ENCODE data around the gene KLF16.
A peak's percentile ranks its signal among the peaks of the same experiment; 100 is the strongest.

KLF16 gene

DNA sequence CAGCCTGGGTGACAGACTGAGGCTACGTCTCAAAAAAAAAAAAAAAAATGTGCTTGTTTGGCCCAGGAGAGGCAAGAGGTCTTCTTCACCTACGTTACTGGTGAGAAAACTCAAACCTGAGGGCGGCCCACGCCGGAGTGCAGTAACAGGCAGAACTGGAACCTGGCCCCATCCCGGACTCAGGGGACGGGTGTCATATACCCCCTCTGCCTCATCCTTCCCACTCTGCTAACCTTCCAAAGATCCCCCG is 41.4 kb upstream of the KLF16 start:
- Histone ChIP-seq H3K4me1 (ENCODE audit: control insufficient read depth, low read depth, low read length) (no peaks in the 10 kb centered on the region), H3K4ac (ENCODE audit: low read depth, low read length) (peak overlapping the region; percentile 19), H2BK15ac (replicated peaks; ENCODE audit: low read depth) (no peak overlapping the region), H2BK5ac (ENCODE audit: low read length) (no peak overlapping the region), H3K79me2 (ENCODE audit: control insufficient read depth, insufficient read depth, low read length) (peaks cover 32% of the 10 kb centered on the region), H3K79me1 (ENCODE audit: low read length) (peaks cover 11% of the 10 kb centered on the region), H3K36me3 (ENCODE audit: control insufficient read depth, insufficient read depth, low read length) (peaks cover 1% of the 10 kb centered on the region), H3K9ac (ENCODE audit: low read length) (peak overlapping the region; percentile 76), H2AK5ac (ENCODE audit: low read length) (no peak overlapping the region), H4K8ac (ENCODE audit: low read depth, low read length) (no peak overlapping the region), H3K4me3 (ENCODE audit: low read length) (no peak overlapping the region), H3K23ac (ENCODE audit: low read length) (no peak overlapping the region), H3K18ac (ENCODE audit: low read length) (no peak overlapping the region), H2BK120ac (ENCODE audit: low read depth, low read length) (no peak overlapping the region), H3K27me3 (ENCODE audit: insufficient read depth, low read length, poor library complexity) (no peaks in the 10 kb centered on the region), H3K56ac (ENCODE audit: low read length) (peak overlapping the region; percentile 91), H4K5ac (ENCODE audit: low read length) (no peak overlapping the region), H3K27ac (ENCODE audit: low read depth, low read length) (peak overlapping the region; percentile 91), H3K4me2 (ENCODE audit: low read length) (peak overlapping the region; percentile 75)
- WGBS (ENCODE audit: extremely low coverage, insufficient coverage, low lambda C conversion rate), result no CpG with 5 or more reads among the region's 8 CpGs
- DNase-seq, result no peak

DNA sequence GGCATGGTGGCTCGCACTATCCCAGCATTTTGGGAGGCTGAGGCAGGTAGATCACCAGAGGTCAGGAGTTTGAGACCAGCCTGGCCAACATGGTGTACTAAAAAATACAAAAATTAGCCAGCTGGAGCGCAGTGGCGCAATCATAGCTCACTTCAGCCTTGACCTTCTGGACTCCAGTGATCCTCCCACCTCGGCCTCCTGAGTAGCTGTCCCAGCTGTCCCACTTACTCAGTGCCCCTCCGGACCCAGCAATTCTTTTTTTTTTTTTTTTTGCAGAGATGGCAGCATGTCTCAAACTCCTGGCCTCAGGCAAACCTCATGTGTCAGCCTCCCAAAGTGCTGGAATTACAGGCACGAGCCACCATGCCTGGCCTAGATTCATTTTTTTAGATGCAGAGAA is 39.5 kb upstream of the KLF16 start:
- H3K27me3 ChIP-seq (ENCODE audit: insufficient read depth, low read length, poor library complexity), result no peaks in the 10 kb centered on the region
- H2BK120ac ChIP-seq (ENCODE audit: low read depth, low read length), result no peak overlapping the region
- H3K79me2 ChIP-seq (ENCODE audit: control insufficient read depth, insufficient read depth, low read length), result peaks cover 17% of the 10 kb centered on the region
- H3K18ac ChIP-seq (ENCODE audit: low read length), result no peak overlapping the region
- no peak overlapping the region for H3K56ac ChIP-seq (ENCODE audit: low read length)
- no peak overlapping the region for H4K5ac ChIP-seq (ENCODE audit: low read length)
- H3K9ac ChIP-seq (ENCODE audit: low read length), result no peak overlapping the region
- peaks cover 4% of the 10 kb centered on the region for H3K79me1 ChIP-seq (ENCODE audit: low read length)
- DNase-seq, result no peak
- no CpG with 5 or more reads among the region's 6 CpGs for WGBS (ENCODE audit: extremely low coverage, insufficient coverage, low lambda C conversion rate)
- no peak overlapping the region for H3K23ac ChIP-seq (ENCODE audit: low read length)
- no peaks in the 10 kb centered on the region for H3K4me1 ChIP-seq (ENCODE audit: control insufficient read depth, low read depth, low read length)
- H3K36me3 ChIP-seq (ENCODE audit: control insufficient read depth, insufficient read depth, low read length), result no peaks in the 10 kb centered on the region
- no peak overlapping the region for H3K4ac ChIP-seq (ENCODE audit: low read depth, low read length)
- H3K4me3 ChIP-seq (ENCODE audit: low read length), result no peak overlapping the region
- H4K8ac ChIP-seq (ENCODE audit: low read depth, low read length), result no peak overlapping the region
- H3K4me2 ChIP-seq (ENCODE audit: low read length), result no peak overlapping the region
- H3K27ac ChIP-seq (ENCODE audit: low read depth, low read length), result no peak overlapping the region
- no peak overlapping the region for H2AK5ac ChIP-seq (ENCODE audit: low read length)
- H2BK15ac ChIP-seq (replicated peaks; ENCODE audit: low read depth), result no peak overlapping the region
- H2BK5ac ChIP-seq (ENCODE audit: low read length), result no peak overlapping the region

DNA sequence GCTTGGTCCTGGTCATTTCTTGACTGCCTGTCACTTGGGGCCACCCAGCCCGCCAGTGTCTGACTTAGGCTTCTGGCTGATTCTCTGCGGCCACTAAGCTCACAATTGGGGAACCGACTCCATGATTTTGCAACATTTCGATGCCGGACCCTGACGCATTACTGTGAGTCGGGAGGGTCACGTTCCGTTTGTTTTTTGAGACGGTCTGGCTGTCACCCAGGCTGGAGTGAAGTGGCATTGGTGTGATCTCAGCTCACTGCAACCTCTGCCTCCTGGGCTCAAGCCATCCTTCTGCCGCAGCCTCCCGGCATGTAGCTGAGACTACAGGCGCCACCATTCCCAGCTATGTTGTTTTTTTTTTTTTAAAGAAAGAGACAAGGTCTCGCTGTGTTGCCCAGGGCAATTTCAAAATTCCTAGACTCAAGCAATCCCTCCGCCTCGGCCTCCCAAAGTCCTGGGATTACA is 38.6 kb upstream of the KLF16 start:
- Histone ChIP-seq H3K4ac (ENCODE audit: low read depth, low read length) (no peak overlapping the region), H4K8ac (ENCODE audit: low read depth, low read length) (no peak overlapping the region)

DNA sequence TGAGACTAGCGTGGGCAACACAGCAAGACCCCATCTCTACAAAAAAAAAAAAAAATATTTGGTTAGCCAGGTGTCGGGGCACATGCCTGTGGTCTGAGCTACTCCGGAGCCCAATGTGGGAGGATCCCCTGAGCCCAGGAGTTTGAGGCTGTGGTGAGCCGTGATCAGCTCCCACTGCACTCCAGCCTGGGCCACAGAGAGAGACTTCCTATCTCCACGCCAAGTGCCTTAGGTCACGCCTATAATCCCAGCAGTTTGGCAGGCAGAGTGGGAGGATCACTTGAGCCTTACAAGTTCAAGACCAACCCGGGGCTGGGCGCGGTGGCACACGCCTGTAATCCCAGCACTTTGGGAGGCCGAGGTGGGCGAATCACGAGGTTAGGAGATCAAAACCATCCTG is 33.1 kb upstream of the KLF16 start:
- Histone ChIP-seq H3K18ac (ENCODE audit: low read length) (no peak overlapping the region), H2BK5ac (ENCODE audit: low read length) (no peak overlapping the region), H3K27me3 (ENCODE audit: insufficient read depth, low read length, poor library complexity) (no peaks in the 10 kb centered on the region), H3K27ac (ENCODE audit: low read depth, low read length) (no peak overlapping the region), H3K79me1 (ENCODE audit: low read length) (no peaks in the 10 kb centered on the region), H2BK15ac (replicated peaks; ENCODE audit: low read depth) (no peak overlapping the region), H3K36me3 (ENCODE audit: control insufficient read depth, insufficient read depth, low read length) (no peaks in the 10 kb centered on the region), H3K4me2 (ENCODE audit: low read length) (no peak overlapping the region), H4K5ac (ENCODE audit: low read length) (no peak overlapping the region), H3K79me2 (ENCODE audit: control insufficient read depth, insufficient read depth, low read length) (no peaks in the 10 kb centered on the region), H3K4me1 (ENCODE audit: control insufficient read depth, low read depth, low read length) (no peaks in the 10 kb centered on the region), H3K23ac (ENCODE audit: low read length) (no peak overlapping the region), H3K9ac (ENCODE audit: low read length) (no peak overlapping the region), H4K8ac (ENCODE audit: low read depth, low read length) (no peak overlapping the region), H3K4ac (ENCODE audit: low read depth, low read length) (no peak overlapping the region), H2BK120ac (ENCODE audit: low read depth, low read length) (no peak overlapping the region), H3K56ac (ENCODE audit: low read length) (no peak overlapping the region), H2AK5ac (ENCODE audit: low read length) (no peak overlapping the region), H3K4me3 (ENCODE audit: low read length) (no peak overlapping the region)
- DNase-seq, result no peak
- WGBS (ENCODE audit: extremely low coverage, insufficient coverage, low lambda C conversion rate), result no CpG with 5 or more reads among the region's 13 CpGs

More for the DNA sequence above, 38.6 kb upstream of the KLF16 start:
- no peak overlapping the region for H3K27ac ChIP-seq (ENCODE audit: low read depth, low read length)
- no peak overlapping the region for H3K18ac ChIP-seq (ENCODE audit: low read length)
- H3K79me1 ChIP-seq (ENCODE audit: low read length), result peaks cover 4% of the 10 kb centered on the region
- H3K27me3 ChIP-seq (ENCODE audit: insufficient read depth, low read length, poor library complexity), result no peaks in the 10 kb centered on the region
- H3K9ac ChIP-seq (ENCODE audit: low read length), result no peak overlapping the region
- H3K79me2 ChIP-seq (ENCODE audit: control insufficient read depth, insufficient read depth, low read length), result peaks cover 8% of the 10 kb centered on the region
- H3K56ac ChIP-seq (ENCODE audit: low read length), result no peak overlapping the region
- H2BK120ac ChIP-seq (ENCODE audit: low read depth, low read length), result no peak overlapping the region
- no peak overlapping the region for H3K23ac ChIP-seq (ENCODE audit: low read length)
- H2BK15ac ChIP-seq (replicated peaks; ENCODE audit: low read depth), result no peak overlapping the region
- DNase-seq, result no peak
- no peak overlapping the region for H2BK5ac ChIP-seq (ENCODE audit: low read length)
- no peak overlapping the region for H2AK5ac ChIP-seq (ENCODE audit: low read length)
- no peaks in the 10 kb centered on the region for H3K4me1 ChIP-seq (ENCODE audit: control insufficient read depth, low read depth, low read length)
- no peak overlapping the region for H4K5ac ChIP-seq (ENCODE audit: low read length)
- WGBS (ENCODE audit: extremely low coverage, insufficient coverage, low lambda C conversion rate), result no CpG with 5 or more reads among the region's 16 CpGs
- H3K36me3 ChIP-seq (ENCODE audit: control insufficient read depth, insufficient read depth, low read length), result no peaks in the 10 kb centered on the region
- no peak overlapping the region for H3K4me3 ChIP-seq (ENCODE audit: low read length)
- no peak overlapping the region for H3K4me2 ChIP-seq (ENCODE audit: low read length)

DNA sequence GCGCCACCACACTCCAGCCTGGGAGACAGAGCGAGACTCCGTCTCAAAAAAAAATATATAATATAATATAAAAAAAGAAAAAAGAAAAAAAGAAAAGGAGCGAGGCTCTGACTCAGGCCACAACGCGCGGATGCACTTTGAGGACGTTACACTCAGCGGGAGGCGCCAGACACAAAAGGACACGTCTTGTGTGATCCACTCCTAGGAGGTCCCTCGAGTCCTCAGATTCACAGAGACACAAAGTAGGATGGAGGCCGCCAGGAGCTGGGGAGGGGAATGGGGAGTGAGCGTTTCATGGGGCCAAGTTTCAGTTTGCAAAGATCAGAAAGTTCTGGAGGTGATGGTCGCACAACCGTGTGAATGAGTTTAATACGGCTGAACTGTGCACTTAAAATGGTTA is 30.4 kb upstream of the KLF16 start:
- Histone ChIP-seq H2AK5ac (ENCODE audit: low read length) (no peak overlapping the region), H3K56ac (ENCODE audit: low read length) (no peak overlapping the region), H3K27ac (ENCODE audit: low read depth, low read length) (no peak overlapping the region), H3K4me1 (ENCODE audit: control insufficient read depth, low read depth, low read length) (no peaks in the 10 kb centered on the region), H3K4me3 (ENCODE audit: low read length) (no peak overlapping the region), H3K4ac (ENCODE audit: low read depth, low read length) (no peak overlapping the region), H3K27me3 (ENCODE audit: insufficient read depth, low read length, poor library complexity) (no peaks in the 10 kb centered on the region), H3K36me3 (ENCODE audit: control insufficient read depth, insufficient read depth, low read length) (no peaks in the 10 kb centered on the region), H4K8ac (ENCODE audit: low read depth, low read length) (no peak overlapping the region), H3K79me1 (ENCODE audit: low read length) (no peaks in the 10 kb centered on the region), H2BK120ac (ENCODE audit: low read depth, low read length) (no peak overlapping the region), H2BK15ac (replicated peaks; ENCODE audit: low read depth) (no peak overlapping the region), H3K9ac (ENCODE audit: low read length) (no peak overlapping the region), H3K4me2 (ENCODE audit: low read length) (no peak overlapping the region), H3K23ac (ENCODE audit: low read length) (no peak overlapping the region), H3K18ac (ENCODE audit: low read length) (no peak overlapping the region), H3K79me2 (ENCODE audit: control insufficient read depth, insufficient read depth, low read length) (no peaks in the 10 kb centered on the region), H4K5ac (ENCODE audit: low read length) (no peak overlapping the region), H2BK5ac (ENCODE audit: low read length) (no peak overlapping the region)
- peak; percentile 60 for DNase-seq
- WGBS (ENCODE audit: extremely low coverage, insufficient coverage, low lambda C conversion rate), result no CpG with 5 or more reads among the region's 17 CpGs

DNA sequence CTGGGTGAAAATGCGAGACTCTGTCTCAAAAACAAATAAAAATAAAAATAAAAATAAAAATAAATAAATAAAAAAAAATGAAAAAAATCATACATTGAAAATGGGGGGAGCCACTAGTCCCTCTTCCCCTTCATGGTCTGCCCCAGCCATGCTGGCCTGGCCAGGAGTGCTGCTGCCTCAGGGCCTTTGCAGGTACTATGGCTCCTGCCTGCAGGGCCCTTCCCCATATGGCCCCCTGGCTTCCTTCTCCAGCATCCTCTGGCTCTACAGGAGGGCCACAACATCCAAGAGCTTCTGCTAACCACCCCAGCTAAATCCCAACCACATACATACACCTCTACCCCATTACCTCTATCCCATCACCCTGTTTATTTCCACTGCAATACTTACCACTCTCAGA is 26.5 kb upstream of the KLF16 start:
- no peaks in the 10 kb centered on the region for H3K4me1 ChIP-seq (ENCODE audit: control insufficient read depth, low read depth, low read length)
- peaks cover 1% of the 10 kb centered on the region for H3K79me2 ChIP-seq (ENCODE audit: control insufficient read depth, insufficient read depth, low read length)
- no peak overlapping the region for H2BK120ac ChIP-seq (ENCODE audit: low read depth, low read length)
- no peak overlapping the region for H2AK5ac ChIP-seq (ENCODE audit: low read length)
- H4K8ac ChIP-seq (ENCODE audit: low read depth, low read length), result no peak overlapping the region
- H3K36me3 ChIP-seq (ENCODE audit: control insufficient read depth, insufficient read depth, low read length), result no peaks in the 10 kb centered on the region
- H3K4ac ChIP-seq (ENCODE audit: low read depth, low read length), result no peak overlapping the region
- no peak overlapping the region for H4K5ac ChIP-seq (ENCODE audit: low read length)
- no peak overlapping the region for H3K56ac ChIP-seq (ENCODE audit: low read length)
- WGBS (ENCODE audit: extremely low coverage, insufficient coverage, low lambda C conversion rate), result no CpG with 5 or more reads among the region's 1 CpG
- H3K4me3 ChIP-seq (ENCODE audit: low read length), result no peak overlapping the region
- no peak overlapping the region for H3K9ac ChIP-seq (ENCODE audit: low read length)
- H2BK5ac ChIP-seq (ENCODE audit: low read length), result no peak overlapping the region
- no peak for DNase-seq
- H3K27ac ChIP-seq (ENCODE audit: low read depth, low read length), result no peak overlapping the region
- H3K18ac ChIP-seq (ENCODE audit: low read length), result no peak overlapping the region
- H3K27me3 ChIP-seq (ENCODE audit: insufficient read depth, low read length, poor library complexity), result no peaks in the 10 kb centered on the region
- H3K4me2 ChIP-seq (ENCODE audit: low read length), result no peak overlapping the region
- no peak overlapping the region for H2BK15ac ChIP-seq (replicated peaks; ENCODE audit: low read depth)
- no peak overlapping the region for H3K23ac ChIP-seq (ENCODE audit: low read length)
- peaks cover under 1% of the 10 kb centered on the region for H3K79me1 ChIP-seq (ENCODE audit: low read length)
